Measurements from ENCODE around the gene AMMECR1L. TPM values are rescaled to one million over a fixed set of nuclear protein-coding genes. Genes with fewer than 3 reads are reported as not detected.
"Not testable (repeated sequence)": the region's sequence is repeated elsewhere in the genome, so short reads cannot be mapped to it uniquely, and the experiment has no call there.

Gene AMMECR1L
- total RNA-seq, 2 experiments from 2014 or later: 14.3 to 15.0 TPM

DNA sequence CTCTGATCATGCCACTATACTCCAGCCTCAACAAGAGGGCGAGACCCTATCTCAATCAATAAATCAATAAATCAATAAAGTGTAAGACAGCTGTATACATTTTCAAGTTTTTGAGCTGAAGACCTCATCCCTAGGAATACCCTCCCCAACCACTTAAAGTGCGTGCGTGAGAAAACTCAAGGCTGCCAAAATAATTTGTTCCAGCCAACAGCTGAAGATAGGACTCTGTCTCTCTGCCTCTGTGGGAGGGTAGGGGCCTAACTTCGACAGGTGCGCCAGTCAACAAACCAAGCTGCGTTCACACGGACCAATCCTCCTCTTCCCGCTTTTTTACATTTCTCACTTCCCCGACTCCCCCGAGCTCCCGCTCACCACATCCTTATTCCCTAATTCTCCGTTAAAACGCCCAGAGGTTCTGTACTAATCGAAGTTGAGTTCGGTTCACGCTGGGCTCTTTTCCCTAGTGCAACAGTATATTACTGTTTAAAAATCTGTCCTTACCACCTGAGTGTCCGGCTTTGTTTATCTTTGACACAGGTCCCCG, 28.4 kb downstream of the AMMECR1L start:
- intact Hi-C loops (cut with micrococcal nuclease): loop anchor here (1.0 to 10.0 kb wide), 5 partner anchors 46 to 377 kb away; partner anchors contain the start of genes SFT2D3, UGGT1 and WDR33
- peak overlapping the region; percentile 88 for H3K4me3 Mint-ChIP-seq
- DNase-seq: peak; percentile 14
- H3K36me3 Mint-ChIP-seq: peaks cover 20% of the 10 kb centered on the region
- ChIA-PET CTCF (interaction anchor here (0.9 to 1.5 kb wide), 3 partner anchors 26 to 29 kb away, joined by 3 to 5 read pairs (median 4); no protein-coding TSS in a partner anchor), POLR2A (interaction anchor here (0.8 to 1.7 kb wide), 6 partner anchors 9 to 156 kb away, joined by 3 to 6 read pairs (median 3); partner anchors contain the start of genes SFT2D3 and WDR33)
- no peaks in the 10 kb centered on the region for H3K27me3 Mint-ChIP-seq
- H3K9me3 Mint-ChIP-seq: no peaks in the 10 kb centered on the region
- H3K27ac Mint-ChIP-seq: peak overlapping the region; percentile 77
- peaks cover 51% of the 10 kb centered on the region for H3K4me1 Mint-ChIP-seq (ENCODE audit: low read depth)

DNA sequence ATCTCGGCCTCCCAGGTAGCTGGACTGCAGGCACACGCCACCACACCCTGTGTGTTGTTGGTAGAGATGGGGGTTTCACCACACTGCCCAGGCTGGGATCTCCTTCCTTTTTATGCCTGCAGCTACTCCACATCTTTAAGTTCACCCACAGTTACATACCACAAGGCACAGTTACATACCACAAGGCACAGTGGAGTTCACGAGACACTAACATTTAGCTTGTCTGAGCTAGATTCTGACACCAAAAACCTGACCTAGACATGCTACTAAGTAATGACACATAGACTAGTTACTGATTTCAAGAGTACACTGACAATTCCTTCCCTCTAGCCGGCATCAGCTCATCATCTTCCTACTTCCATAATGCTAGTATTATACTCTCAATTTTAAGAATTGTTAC, 32.1 kb downstream of the AMMECR1L start:
- Mint-ChIP-seq H3K36me3 (peaks cover 39% of the 10 kb centered on the region), H3K27me3 (no peaks in the 10 kb centered on the region), H3K9me3 (no peaks in the 10 kb centered on the region), H3K27ac (peak overlapping the region; percentile 36), H3K4me1 (ENCODE audit: low read depth) (peaks cover 53% of the 10 kb centered on the region), H3K4me3 (no peak overlapping the region)
- POLR2A ChIA-PET: interaction anchor here (1.2 to 1.4 kb wide), 2 partner anchors 24 to 151 kb away, joined by 5 to 6 read pairs; no protein-coding TSS in a partner anchor
- intact Hi-C loops (cut with micrococcal nuclease): loop anchor here (10.0 kb wide), 2 partner anchors 241 to 381 kb away; partner anchors contain the start of gene UGGT1
- peak; percentile 20 for DNase-seq
- CTCF ChIA-PET: interaction anchor here (0.7 kb wide), 1 partner anchor 262 kb away, joined by 3 read pairs; no protein-coding TSS in a partner anchor

DNA sequence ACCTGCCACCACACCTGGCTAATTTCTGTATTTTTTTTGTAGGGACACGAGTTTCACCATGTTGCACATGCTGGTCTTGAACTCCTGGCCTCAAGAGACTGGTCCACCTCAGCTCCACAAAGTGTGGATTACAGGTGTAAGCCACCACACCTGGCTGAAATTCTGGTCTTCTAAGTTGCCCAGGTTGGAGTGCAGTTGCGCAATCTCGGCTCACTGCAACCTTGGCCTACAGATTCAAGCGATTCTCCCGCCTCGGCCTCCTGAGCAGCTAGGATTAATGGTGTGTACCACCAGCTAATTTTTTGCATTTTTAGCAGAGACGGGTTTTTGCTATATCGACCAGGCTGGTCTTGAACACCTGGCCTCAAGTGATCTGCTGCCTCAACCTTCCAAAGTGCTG, 33.4 kb downstream of the AMMECR1L start:
- peaks cover 43% of the 10 kb centered on the region for H3K36me3 Mint-ChIP-seq
- no peak overlapping the region for H3K27ac Mint-ChIP-seq
- H3K4me1 Mint-ChIP-seq (ENCODE audit: low read depth): peaks cover 51% of the 10 kb centered on the region
- no peaks in the 10 kb centered on the region for H3K27me3 Mint-ChIP-seq
- no peak overlapping the region for H3K4me3 Mint-ChIP-seq
- intact Hi-C loops (cut with micrococcal nuclease): loop anchor here (10.0 kb wide), 2 partner anchors 242 to 382 kb away; partner anchors contain the start of gene UGGT1
- no peak for DNase-seq
- H3K9me3 Mint-ChIP-seq: no peaks in the 10 kb centered on the region
- POLR2A ChIA-PET: no interaction called here
- CTCF ChIA-PET: no interaction called here

DNA sequence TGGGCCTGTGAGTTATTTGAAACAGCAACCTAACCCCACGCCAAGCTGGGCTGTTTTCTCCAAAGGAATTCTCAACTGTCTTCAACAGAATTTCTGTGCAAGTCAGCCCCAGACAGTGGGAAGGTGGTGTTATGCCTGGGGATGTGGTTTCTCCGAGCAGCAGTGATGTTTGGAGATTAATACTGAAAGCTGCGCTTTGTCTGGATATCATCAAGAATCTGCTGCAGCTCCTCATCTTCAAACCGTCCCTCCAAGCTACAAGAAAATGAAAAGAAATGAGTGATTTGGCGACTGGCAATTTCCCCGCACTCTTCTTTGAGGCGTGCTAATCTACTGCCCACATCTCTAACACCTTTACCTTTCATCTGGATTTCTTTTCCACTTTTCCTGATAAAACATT, 37.8 kb downstream of the AMMECR1L start:
- Mint-ChIP-seq H3K27ac (peak overlapping the region; percentile 51), H3K4me1 (ENCODE audit: low read depth) (peaks cover 17% of the 10 kb centered on the region), H3K4me3 (no peak overlapping the region), H3K36me3 (peaks cover 47% of the 10 kb centered on the region), H3K27me3 (no peaks in the 10 kb centered on the region), H3K9me3 (no peaks in the 10 kb centered on the region)
- CTCF ChIA-PET: no interaction called here
- POLR2A ChIA-PET: interaction anchor here (1.0 kb wide), 1 partner anchor 9 kb away, joined by 3 read pairs; no protein-coding TSS in a partner anchor
- peak; percentile 35 for DNase-seq
- intact Hi-C loops (cut with micrococcal nuclease): no loop called here

DNA sequence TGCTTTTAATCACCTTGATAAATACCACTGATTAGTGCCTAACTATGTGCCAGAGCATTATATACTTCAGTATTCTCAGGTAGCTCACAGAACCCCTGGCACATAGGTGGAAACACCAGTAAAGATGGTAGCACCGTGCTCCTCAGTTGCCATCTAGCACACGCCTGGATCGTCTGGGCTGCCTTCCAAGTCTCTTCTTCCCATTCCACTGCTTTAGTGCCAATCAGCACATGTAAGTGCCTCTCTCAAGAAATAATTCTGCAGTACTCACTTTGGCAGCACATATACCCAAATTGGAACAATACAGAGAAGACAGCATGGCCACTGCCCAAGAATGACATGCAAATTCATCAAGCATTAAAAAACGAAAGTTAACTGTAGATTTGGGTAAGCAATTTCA, 40.8 kb downstream of the AMMECR1L start:
- Mint-ChIP-seq H3K9me3 (no peaks in the 10 kb centered on the region), H3K27me3 (no peaks in the 10 kb centered on the region), H3K4me3 (no peak overlapping the region), H3K4me1 (ENCODE audit: low read depth) (peaks cover 14% of the 10 kb centered on the region), H3K27ac (no peak overlapping the region), H3K36me3 (peaks cover 32% of the 10 kb centered on the region)
- intact Hi-C loops (cut with micrococcal nuclease): no loop called here
- no peak for DNase-seq
- ChIA-PET POLR2A (no interaction called here), CTCF (interaction anchor here (0.6 to 0.8 kb wide), 2 partner anchors 30 to 195 kb away, joined by 3 to 4 read pairs; no protein-coding TSS in a partner anchor)

DNA sequence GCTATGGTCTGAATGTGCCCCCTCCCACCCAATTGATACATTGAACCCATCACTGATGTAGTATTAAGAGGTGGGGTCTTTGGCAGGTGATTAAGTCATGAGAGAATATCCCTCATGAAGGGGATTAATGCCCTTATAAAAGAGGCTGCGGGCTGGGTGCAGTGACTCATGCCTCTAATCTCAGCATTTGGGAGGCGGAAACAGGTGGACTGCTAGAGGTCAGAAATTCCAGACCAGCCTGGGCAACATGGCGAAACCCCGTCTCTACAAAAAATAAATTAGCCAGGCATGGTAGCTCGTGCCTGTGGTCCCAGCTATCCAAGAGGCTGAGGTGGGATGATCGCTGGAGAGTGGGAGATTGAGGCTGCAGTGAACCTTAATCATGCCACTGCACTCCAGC, 42.1 kb downstream of the AMMECR1L start:
- no peaks in the 10 kb centered on the region for H3K27me3 Mint-ChIP-seq

DNA sequence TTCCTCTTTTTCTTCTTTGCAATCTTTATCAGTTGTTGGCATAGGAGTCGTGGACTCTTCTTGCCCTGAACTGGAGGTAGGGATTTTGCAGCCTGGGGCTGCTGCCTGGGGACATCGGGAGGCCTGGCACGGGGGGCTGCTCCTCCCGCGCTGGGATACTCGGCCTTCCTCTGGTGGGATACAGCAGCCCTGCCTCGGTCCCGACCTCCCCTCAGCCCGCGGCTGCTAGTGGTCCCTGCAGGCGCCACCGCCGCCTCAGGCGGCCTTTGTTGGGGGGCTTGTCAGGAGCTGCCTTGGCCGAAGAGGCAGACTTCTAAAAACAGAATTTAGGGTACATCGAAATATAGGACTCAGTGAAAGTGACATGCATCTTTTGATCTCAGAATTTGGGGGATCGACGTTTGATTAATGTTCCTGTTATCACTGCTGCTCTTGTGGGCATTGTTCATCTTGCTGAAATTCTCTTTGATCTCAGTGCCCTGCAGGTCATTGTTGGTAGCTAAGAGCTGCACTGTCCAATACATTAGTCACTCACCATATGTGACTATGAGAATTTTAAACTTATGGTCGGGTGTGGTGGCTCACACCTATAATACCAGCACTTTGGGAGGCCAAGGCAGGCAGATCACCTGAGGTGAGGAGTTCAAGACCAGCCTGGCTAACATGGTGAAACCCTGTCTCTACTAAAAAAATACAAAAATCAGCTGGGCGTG, 44.1 kb downstream of the AMMECR1L start:
- intact Hi-C loops (cut with micrococcal nuclease): no loop called here
- no peak for DNase-seq
- H3K9me3 Mint-ChIP-seq: no peaks in the 10 kb centered on the region
- peaks cover 5% of the 10 kb centered on the region for H3K4me1 Mint-ChIP-seq (ENCODE audit: low read depth)
- ChIA-PET POLR2A (interaction anchor here (1.4 kb wide), 1 partner anchor 15 kb away, joined by 3 read pairs; no protein-coding TSS in a partner anchor), CTCF (no interaction called here)
- no peak overlapping the region for H3K27ac Mint-ChIP-seq
- H3K4me3 Mint-ChIP-seq: no peak overlapping the region
- H3K27me3 Mint-ChIP-seq: no peaks in the 10 kb centered on the region
- peaks cover 12% of the 10 kb centered on the region for H3K36me3 Mint-ChIP-seq

More for the DNA sequence above, 42.1 kb downstream of the AMMECR1L start:
- CTCF ChIA-PET: no interaction called here
- Mint-ChIP-seq H3K36me3 (peaks cover 24% of the 10 kb centered on the region), H3K4me3 (no peak overlapping the region), H3K27ac (no peak overlapping the region), H3K9me3 (no peaks in the 10 kb centered on the region), H3K4me1 (ENCODE audit: low read depth) (peaks cover 9% of the 10 kb centered on the region)
- intact Hi-C loops (cut with micrococcal nuclease): no loop called here
- no peak for DNase-seq
- POLR2A ChIA-PET: no interaction called here

DNA sequence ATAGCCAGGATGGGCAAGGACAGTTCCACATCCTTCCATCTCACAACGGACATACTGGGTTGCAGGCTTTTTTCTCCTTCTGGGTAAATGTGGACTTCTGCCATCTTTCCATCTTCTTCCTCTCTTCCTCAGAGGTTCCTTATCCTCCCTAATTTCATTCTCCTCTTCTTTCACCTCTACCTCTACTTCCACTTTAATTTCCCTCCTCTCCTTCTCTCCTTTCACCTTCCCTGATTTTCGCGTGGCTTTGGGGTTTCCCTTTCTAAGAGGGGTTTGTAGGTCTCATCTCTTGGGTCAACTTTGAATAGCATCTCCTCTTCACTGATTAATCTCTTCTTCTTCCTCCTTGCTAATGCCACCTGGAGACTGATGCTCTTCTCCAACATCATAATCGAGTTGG, 44.9 kb downstream of the AMMECR1L start:
- Mint-ChIP-seq H3K27me3 (no peaks in the 10 kb centered on the region), H3K4me1 (ENCODE audit: low read depth) (peaks cover 5% of the 10 kb centered on the region)
- CTCF ChIA-PET: no interaction called here

DNA sequence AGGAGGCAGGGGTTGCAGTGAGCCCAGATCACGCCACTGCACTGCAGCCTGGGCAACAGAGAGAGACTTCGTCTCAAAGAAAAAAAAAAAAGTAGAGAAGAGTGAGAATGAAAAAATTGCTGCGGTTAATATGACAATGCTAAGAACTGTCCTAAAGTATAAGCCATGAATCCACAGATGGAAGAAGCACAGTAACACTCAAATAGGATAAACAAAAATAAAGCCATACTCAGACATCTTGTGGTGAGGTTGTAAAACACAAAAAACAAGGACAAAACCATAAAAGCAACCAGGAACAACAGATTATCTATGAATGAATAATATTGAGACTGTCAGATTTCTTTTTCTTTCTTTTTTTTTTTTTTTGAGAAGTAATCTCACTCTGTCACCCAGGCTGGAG, 50.8 kb downstream of the AMMECR1L start:
- H3K9me3 Mint-ChIP-seq: no peaks in the 10 kb centered on the region
- H3K4me3 Mint-ChIP-seq: no peak overlapping the region
- intact Hi-C loops (cut with micrococcal nuclease): no loop called here
- H3K36me3 Mint-ChIP-seq: no peaks in the 10 kb centered on the region
- no peak overlapping the region for H3K27ac Mint-ChIP-seq
- CTCF ChIA-PET: no interaction called here
- H3K27me3 Mint-ChIP-seq: no peaks in the 10 kb centered on the region
- POLR2A ChIA-PET: interaction anchor here (1.1 kb wide), 1 partner anchor 26 kb away, joined by 3 read pairs; no protein-coding TSS in a partner anchor
- DNase-seq: no peak
- peaks cover 8% of the 10 kb centered on the region for H3K4me1 Mint-ChIP-seq (ENCODE audit: low read depth)

More for the DNA sequence above, 44.9 kb downstream of the AMMECR1L start:
- Mint-ChIP-seq H3K36me3 (peaks cover 8% of the 10 kb centered on the region), H3K9me3 (no peaks in the 10 kb centered on the region), H3K4me3 (no peak overlapping the region), H3K27ac (no peak overlapping the region)
- intact Hi-C loops (cut with micrococcal nuclease): no loop called here
- POLR2A ChIA-PET: no interaction called here
- DNase-seq: no peak

DNA sequence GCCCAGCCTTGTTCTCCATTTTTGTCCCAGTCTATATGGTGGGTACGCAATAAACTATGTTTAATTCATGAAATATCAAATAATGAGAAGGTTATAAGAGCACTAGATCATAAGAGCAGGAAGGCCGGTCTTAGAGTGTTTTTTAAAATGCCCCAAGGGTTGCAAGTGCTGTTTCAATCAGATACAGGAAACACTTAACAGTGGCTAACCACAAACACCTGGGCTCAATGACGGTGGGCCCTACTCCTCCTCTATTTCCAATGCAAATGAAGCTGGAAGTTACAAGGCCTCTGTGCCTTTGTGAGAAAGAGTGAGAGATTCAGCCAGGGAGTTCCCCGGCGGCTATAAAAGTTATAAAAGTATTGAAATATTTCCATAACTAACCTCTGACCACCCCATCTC, 55.9 kb downstream of the AMMECR1L start:
- intact Hi-C loops (cut with micrococcal nuclease): loop anchor here (1.0 kb wide), 1 partner anchor 19 kb away; the partner anchor contains the start of gene WDR33
- H3K36me3 Mint-ChIP-seq: peaks cover 10% of the 10 kb centered on the region
- no peaks in the 10 kb centered on the region for H3K27me3 Mint-ChIP-seq
- peak overlapping the region; percentile 69 for H3K27ac Mint-ChIP-seq
- peaks cover 21% of the 10 kb centered on the region for H3K4me1 Mint-ChIP-seq (ENCODE audit: low read depth)
- ChIA-PET CTCF (interaction anchor here (2.1 kb wide), 1 partner anchor 239 kb away, joined by 4 read pairs; no protein-coding TSS in a partner anchor), POLR2A (interaction anchor here (1.3 to 2.3 kb wide), 3 partner anchors 19 to 28 kb away, joined by 5 to 10 read pairs (median 6); partner anchors contain the start of genes POLR2D and WDR33)
- peaks cover 28% of the 10 kb centered on the region for H3K9me3 Mint-ChIP-seq
- peak; percentile 86 for DNase-seq
- H3K4me3 Mint-ChIP-seq: no peak overlapping the region

DNA sequence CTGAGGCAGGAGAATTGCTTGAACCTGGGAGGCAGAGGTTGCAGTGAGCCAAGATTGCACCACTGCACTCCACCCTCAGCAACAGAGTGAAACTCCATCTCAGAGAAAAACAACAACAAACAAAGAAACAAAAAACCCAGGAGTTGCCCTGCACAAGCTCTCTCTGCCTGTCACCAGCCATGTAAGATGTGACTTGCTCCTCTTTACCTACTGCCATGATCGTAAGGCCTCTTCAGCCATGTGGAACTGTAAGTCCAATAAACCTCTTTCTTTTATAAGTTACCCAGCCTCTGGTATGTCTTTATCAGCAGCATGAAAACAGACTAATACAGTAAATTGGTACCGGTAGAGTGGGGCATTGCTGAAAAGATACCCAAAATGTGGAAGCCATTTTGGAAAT, 59.0 kb downstream of the AMMECR1L start:
- POLR2A ChIA-PET; CTCF ChIA-PET; H3K4me3 Mint-ChIP-seq; DNase-seq; intact Hi-C loops (cut with micrococcal nuclease); H3K27ac Mint-ChIP-seq; H3K27me3 Mint-ChIP-seq; H3K36me3 Mint-ChIP-seq: not testable (repeated sequence)
- H3K4me1 Mint-ChIP-seq (ENCODE audit: low read depth): peaks cover 21% of the 10 kb centered on the region
- H3K9me3 Mint-ChIP-seq: peaks cover 31% of the 10 kb centered on the region

DNA sequence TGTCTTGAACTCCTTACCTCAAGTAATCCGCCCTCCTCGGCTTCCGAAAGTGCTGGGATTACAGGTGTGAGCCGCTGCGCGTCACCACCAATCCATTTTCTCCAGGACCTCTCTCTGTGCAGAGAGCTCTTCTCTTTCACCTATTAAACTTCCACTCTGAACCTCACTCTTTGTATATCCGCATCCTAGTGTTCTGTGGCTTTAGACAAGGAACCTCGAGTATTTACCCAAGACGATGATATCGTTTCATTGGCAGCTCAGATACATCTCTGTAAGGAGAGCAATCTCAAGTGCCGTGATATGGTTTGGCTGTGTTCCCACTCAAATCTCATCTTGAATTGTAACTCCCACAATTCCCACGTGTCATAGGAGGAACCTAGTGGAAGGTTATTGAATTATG, 59.7 kb downstream of the AMMECR1L start:
- intact Hi-C loops (cut with micrococcal nuclease): no loop called here
- POLR2A ChIA-PET: no interaction called here

More for the DNA sequence above, 59.7 kb downstream of the AMMECR1L start:
- no peak for DNase-seq
- Mint-ChIP-seq H3K9me3 (peaks cover 38% of the 10 kb centered on the region), H3K27me3 (no peaks in the 10 kb centered on the region), H3K4me1 (ENCODE audit: low read depth) (peaks cover 21% of the 10 kb centered on the region), H3K27ac (no peak overlapping the region), H3K36me3 (peaks cover 10% of the 10 kb centered on the region), H3K4me3 (no peak overlapping the region)
- CTCF ChIA-PET: no interaction called here

All from activated CD4-positive, alpha-beta memory T cell treated with anti-CD3 and anti-CD28 coated beads for 36 hours (primary cell).